ENCODE measurements around the gene ZNF407. TPM values are rescaled to one million over a fixed set of nuclear protein-coding genes. Genes with fewer than 3 reads are reported as not detected.

Gene ZNF407
- total RNA-seq, 1 donor = 10.0 TPM

DNA sequence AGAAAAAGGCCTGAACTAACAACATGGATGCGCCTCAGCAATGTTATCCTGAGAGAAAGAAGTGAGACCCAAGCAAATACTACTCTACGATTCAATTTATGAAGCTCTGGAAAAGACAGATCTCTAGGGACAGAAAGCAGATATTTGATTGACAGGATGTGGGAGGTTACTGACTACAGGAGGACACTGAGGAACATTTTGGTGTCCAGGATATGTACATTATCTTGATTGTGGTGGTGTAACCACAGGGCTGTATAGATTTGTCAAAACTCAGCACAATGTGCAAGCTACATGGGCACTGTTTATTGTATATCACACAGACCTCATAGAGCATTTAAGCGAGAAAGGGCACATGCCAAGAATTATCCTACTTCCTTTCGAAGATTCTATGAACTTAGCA lies 391.5 kb downstream of the ZNF407 start:
- no peak for DNase-seq (ENCODE audit: low read depth in 2 of 3, low spot score in 2 of 3)

DNA sequence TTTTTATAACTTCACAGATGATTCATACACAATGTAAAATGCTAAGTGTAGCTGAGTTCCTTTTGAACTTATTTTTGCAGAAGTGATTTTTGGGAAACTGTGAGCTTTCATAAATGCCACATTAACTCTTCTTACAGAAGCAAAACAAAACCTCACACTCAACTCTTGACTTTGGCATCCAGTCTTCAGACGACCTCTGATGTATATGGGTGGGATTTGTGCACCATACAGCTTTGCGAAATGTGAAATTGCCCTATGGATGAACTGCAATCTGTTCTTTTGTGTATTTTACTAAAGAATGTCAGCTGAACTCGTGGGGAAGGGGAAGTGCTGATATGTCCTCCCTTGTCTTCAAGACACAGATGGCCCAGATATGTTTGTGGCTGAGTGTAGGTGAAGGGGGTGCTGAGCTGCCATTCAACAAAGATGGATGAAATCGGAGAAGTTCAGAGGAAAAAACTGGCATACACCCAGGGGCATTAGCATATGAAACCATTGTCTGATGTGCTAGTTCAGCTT lies 393.0 kb downstream of the ZNF407 start:
- peak in 2 of 3 donors; percentile 23 to 71 for DNase-seq (ENCODE audit: low read depth in 2 of 3, low spot score in 2 of 3)

DNA sequence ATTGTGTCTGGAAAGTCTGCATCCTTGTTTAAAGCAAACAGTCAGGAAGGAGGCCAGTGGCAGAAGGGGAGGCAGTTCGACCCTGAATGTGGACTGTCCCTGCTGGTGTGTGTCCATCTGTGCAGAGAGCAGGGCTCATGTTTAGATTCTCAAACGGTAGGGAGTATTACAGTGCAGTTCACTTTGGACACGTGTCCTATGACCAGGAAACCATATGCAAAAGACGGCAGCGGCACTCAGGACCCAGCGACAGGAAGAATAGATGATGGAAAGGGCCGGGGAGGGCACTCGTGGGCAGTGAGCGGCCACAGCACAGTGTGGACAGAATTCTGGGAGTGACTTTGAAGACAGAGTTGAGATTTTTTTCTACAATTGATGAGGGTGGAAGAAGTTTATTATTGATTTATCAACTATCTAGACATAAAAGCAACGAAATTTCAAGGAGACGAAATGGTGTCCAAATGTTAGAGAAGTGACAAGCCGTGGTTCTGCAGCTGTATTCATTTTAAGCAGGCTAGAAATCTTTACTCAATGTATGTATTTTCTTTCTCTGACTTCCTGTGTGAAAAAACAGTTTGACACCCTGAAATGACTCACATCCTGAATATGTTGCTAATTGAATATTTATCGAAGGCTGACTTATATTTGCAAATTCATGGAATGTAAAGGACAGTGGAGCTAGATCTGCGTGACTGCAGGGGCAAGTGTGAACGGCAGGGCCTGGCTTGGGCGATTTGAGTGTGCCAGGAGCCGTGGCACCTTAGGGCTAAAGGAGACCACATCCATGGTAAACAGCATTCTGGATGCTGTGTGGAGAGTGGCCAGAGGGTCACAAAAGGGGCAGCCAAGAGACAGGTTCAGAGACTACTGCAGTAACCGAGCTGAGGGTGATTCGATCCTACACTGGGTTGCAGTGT lies 397.1 kb downstream of the ZNF407 start:
- no peak for DNase-seq (ENCODE audit: low read depth in 2 of 3, low spot score in 2 of 3)

DNA sequence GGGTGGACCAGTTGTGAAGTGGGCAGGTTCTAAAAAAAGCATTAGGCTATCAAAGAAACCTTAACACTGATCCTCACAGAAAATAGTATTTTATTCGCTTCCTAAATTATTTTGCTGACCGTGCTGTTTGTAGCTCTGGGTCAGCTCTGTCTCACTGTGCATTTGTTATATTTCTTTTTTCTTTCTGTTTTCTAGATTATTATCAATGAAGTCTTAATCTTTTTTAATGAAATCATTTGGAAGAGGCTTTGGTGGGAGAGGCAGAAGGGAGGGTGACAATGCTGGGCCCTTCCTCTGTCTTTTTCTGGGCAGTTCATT lies 397.7 kb downstream of the ZNF407 start:
- no peak for DNase-seq (ENCODE audit: low read depth in 2 of 3, low spot score in 2 of 3)

DNA sequence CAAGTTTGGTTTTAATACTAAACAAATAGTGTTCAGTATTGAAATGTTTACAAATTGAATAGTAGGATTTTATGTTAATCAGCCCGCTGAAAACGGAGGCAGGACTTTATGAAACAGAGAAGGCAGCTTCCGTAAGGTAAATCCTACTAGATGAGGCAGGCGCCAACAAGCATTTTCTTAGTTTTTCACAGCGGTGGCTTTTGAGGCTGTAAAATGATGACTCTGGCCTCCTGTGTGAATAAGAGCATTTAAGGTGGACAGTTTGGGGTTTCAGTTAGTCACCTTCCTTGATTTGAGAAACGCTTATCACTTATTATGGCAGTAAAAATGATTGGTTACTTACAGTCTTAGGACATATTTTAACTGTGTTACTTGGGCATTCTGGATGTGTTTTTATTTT lies 398.4 kb downstream of the ZNF407 start:
- DNase-seq (ENCODE audit: low read depth in 2 of 3, low spot score in 2 of 3) = no peak

DNA sequence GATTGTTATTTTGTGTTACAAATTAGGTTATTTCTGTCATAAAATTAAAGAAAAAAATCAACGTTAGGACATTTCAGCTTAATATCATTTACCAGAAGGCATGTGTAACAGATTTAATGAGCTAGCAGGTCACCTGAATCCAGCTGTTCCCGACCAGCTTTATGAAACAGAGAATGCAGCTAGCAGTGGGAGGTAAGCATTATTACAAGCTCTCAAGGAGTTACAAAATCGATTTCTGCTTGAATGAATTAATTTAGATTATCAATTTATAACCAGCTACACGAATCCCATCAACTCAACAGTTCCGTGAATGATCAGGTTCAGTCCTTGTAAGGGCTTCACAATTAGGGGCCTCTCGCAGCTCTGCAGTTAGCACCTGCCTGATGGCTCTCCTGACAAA lies 399.3 kb downstream of the ZNF407 start:
- DNase-seq (ENCODE audit: low read depth in 2 of 3, low spot score in 2 of 3) = no peak

DNA sequence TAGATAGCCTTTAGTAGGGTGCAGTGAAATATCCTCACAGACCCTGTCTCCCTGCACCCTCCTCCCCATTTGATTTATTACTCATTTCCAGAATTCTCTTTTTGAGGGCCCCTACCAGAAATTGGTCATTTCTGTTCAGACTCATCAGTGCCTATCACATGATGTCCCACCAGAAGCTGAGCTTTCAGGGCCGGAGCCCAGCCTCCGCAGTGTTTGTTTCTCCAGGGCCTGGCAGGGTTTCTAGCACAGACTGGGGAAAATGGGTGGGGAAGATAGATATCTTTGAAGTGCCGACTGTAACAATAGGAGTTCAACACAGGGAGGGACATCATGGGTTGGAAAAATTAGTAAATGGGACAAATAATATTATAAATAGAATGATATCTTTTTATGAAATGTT lies 403.2 kb downstream of the ZNF407 start:
- DNase-seq (ENCODE audit: low read depth in 2 of 3, low spot score in 2 of 3) = no peak

DNA sequence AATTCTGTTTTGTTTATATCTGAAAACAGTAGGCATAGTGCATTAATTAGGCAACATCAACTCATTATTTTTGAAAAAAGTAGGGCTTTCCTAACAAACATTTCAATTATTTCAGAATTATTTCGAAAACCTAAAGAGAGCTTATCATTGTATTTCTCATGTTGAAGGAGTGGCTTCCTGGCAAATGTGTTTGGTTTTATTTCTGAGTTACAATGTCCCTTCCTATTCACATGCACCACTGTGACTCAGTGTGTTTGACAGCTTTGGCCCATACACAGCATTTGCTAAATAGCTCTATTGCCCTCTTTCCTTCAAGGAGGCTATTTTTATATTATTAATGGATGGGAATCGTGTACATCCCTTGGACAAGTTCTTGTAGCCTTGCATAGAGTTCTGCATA lies 405.4 kb downstream of the ZNF407 start:
- DNase-seq (ENCODE audit: low read depth in 2 of 3, low spot score in 2 of 3) = no peak

DNA sequence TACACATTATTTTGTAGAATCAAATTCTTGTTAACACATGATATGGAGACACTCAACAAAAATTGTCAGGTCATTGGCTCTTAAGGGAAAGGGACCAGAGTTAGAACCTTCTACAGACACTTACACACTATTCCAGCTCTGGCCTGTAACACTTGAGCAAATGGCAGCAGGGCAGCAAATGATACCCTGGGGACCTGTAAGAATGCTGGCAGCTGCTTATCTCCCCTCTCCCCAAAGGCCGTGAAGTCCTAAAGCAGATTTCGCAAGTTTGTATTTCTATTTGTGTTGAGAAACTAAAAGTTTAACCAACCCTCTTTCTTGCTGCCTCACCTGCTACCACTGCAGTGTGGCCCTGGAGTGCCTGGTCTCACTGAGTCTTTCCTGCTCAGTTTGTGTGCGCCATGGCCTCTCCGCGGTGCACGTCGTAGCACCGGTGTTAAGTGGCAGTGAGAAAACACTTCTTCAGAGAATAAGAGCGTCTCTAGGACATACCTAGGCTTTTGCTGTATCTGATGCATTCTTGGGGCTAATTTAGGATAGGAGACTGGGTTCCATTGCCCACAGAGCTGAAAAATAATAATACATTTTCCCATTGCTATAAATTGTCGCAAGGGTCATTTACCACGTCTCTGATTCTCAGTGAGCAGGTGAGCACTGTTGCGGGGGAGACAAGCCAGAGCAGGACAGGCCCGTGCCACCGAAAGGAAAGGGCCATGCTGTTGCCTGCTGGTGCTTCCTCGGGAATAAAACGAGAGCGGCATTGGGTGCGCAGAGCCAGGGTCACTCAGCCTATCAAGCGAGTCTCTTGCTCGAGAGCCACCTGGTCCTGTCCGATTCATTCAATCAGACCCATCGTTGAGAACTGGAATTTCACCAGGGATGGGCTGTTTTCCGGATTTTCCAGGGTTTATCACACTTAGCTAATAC lies 406.4 kb downstream of the ZNF407 start:
- DNase-seq (ENCODE audit: low read depth in 2 of 3, low spot score in 2 of 3) = no peak

DNA sequence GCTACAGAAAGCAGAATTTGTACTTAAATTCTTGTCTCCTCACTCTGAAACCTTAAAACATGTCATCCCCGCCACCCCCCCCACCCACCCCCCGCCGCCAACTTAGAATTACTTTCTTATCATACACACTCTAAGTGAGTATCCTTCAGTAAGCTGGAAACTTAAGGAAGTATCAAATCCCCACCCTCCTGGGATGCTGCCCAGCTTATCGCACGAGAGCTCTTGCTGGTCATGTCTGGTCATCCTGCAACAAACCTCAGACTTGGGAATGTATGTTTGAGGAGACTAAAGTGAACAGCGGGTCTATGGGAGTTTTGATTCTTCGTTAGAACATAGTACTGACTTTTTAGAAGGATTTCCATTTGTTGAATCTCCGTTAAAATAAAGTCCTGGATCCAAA lies 408.0 kb downstream of the ZNF407 start:
- DNase-seq (ENCODE audit: low read depth in 2 of 3, low spot score in 2 of 3) = no peak

DNA sequence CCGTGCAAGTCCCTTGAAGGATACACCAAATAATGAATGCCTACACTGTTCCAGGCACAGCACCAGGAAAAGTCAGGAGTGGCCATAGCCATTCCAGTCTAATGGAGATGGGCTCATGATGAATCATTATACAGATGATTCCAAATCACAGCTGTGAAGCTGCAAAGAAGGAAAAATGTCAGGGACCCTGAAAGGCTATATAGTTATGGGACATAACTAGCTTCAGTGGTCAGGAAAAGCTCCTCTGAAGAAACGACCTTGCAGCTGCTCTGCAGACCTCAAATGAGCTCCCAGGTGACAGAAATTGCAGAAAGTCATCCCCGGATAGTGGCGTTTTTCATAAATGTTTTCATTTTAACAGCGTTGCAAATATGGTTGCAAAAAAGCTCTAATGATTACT lies 410.5 kb downstream of the ZNF407 start:
- DNase-seq (ENCODE audit: low read depth in 2 of 3, low spot score in 2 of 3) = no peak

DNA sequence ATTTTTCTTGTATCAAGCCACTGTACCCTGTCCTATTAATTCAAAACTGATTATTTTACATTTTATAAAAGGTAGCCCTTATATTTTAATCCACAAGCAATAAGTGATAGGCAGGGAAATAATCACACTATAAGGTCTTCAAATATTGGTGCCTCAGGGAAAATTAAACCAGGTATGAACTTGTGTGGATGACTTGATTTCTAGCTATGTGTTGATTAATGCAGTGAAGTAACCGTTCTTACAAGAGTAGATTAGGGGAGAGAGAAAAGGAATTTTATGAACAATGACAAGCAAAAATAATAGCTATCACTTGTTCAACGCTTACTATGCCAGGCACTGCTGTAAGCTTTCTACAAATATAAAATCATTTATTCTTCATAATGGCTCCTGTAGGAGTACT lies 411.6 kb downstream of the ZNF407 start:
- no peak for DNase-seq (ENCODE audit: low read depth in 2 of 3, low spot score in 2 of 3)

DNA sequence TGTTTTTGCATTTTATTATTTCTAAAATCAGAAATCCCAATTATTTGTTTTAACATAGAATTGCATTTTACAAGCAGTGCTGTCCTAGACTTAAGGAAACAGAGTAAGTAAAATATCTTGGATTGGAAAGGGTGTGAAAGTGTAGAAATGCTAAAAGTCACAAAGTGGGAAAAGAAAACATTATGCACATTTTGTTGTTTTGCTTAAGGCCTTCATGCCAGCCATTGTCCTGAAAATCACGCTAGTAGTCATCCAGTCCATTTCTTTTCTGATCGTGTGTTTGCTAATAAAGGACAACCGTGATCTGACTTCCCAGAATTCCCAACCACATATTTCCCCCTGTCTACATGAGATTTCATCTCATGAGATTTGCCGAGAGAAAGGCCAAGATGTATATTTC lies 412.2 kb downstream of the ZNF407 start:
- no peak for DNase-seq (ENCODE audit: low read depth in 2 of 3, low spot score in 2 of 3)

DNA sequence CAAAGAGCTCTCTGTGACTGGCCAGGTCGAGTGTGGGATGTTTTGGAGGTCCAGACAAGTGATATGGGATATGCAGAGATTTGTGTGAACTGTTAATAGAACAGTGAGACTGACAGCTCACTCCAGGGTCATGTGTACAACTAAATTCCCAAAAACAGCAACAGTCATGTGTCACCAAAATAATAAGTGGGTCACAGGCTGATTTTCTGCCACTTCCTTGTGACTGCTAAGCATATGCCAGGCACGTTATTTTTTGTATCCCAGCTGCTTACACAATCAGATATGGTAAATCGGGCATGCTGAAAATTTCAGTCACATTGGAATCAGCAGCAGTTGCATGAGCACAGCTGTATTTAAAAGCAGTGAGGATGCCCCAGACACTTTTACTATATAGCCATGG lies 412.6 kb downstream of the ZNF407 start:
- no peak for DNase-seq (ENCODE audit: low read depth in 2 of 3, low spot score in 2 of 3)

DNA sequence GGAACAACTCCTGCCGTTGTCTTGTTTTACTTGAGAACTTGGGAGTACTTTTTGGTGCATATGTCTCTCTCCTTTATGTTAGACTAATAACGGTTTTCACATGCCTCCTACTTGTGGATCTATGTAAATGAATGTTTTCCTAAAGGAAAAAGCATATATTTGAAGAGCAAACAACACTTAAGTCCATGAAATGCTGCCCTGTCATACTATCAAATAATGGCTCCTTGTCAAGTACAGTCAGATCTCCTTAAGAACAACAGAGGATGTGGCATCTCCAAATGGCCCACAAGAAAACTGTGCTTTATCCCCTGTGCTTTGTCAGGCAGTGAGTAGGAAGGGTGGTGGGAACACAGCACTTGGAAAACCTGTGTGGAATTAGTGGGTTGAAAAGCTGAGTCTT lies 413.0 kb downstream of the ZNF407 start:
- DNase-seq (ENCODE audit: low read depth in 2 of 3, low spot score in 2 of 3) = no peak

DNA sequence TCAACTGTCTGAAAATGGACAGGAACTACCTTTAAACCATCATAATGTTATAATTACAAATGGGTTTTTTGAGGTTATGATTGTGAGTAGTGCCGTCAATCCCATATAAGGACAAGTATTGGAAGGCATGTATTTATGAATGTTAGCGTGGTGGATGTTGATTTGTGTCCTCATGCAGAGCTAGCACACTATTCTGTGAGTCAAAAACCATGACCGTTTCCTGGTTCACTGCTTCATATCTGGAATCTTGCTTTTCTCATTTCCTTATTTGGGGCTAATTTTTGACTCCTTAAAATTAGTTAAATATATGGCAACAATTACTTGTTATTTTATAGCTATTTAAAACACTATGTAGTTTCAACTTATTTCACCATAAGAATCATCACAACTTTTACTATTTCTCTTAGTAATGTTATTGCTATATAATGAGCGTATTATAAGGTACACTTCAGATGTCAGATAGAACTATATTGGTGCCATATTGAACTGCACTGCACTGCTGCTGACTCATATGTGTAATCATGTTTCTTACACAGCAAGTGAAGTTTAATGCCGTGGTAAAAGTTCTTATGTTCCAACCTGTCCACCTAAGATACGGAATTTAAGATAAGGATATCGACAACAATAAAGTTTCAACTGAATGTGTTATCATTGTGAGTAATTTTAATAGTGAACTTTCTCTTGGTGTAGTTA lies 418.5 kb downstream of the ZNF407 start:
- DNase-seq (ENCODE audit: low read depth in 2 of 3, low spot score in 2 of 3) = no peak

DNA sequence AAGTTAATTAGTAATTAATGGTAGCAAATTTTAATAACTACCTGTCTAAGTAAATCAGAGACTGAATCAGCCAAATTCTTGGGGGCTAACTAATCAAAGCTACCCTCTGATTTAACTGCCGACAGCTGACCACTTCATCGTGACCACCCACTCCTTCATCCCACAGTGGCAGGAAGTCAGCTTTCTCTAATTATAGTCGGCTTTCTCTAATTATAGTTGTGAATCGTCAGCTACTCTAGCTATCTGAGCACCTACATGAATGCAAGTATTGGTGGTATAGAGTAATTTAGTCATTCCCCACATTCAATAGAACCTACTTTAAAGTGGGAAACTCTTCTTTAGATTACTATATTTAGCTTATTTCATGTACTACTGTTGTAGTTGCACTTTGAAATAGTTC lies 425.8 kb downstream of the ZNF407 start:
- no peak for DNase-seq (ENCODE audit: low read depth in 2 of 3, low spot score in 2 of 3)

DNA sequence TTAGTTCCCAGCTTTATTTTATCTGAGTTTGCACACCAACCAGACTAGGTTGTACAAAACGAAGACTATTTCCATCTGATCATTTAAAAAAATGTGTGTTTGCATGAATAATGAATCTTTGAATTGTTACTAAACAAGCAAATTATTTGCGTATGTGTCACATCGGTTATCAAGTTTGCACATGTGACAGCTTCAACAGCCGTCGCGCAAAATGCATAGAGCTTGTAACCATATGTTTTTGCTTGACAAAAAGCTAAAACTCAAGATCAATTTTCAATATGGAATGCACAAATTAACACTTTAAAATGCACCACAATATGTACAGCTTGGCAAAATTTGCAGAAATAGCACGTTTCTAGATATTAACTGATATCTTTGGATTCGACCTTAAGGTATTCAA lies 427.2 kb downstream of the ZNF407 start:
- DNase-seq (ENCODE audit: low read depth in 2 of 3, low spot score in 2 of 3) = no peak

DNA sequence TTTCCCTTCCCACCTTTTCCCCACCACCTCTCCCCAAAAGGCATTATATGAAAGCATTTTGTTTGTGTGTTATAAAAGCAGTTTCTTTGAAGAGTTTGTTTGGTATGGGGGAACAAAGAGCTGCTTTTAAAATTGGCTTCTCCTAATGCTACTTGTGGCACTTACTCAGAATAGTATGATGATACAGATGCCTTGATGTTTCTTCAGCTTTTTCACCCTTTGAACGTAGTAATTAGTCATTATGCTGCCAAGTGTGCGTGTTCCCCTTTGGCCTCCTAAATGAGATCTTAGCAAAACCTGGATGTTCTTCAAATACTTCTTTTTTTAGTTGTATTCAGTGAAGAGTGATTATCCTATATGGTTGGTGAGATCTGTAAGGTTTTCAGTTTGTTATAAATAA lies 427.9 kb downstream of the ZNF407 start:
- no peak for DNase-seq (ENCODE audit: low read depth in 2 of 3, low spot score in 2 of 3)

DNA sequence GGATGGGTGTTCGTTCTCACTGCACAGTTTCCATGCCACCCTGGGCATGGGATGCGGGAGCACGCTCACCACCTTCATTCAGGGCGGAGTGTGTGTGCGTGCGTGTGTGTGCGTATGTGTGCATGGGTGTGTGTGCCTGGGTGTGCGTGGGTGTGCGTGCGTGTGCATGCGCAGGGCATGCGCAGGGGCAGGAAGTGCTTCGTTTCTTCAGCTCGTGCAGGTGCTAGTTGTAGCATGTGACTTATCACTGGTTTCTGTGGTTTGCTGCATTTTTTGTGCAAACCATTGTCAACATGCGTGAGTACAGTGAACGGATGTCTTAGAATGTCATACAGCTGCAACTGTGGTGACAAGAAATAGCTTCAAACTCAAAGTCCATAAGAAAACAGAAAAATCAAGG lies 431.8 kb downstream of the ZNF407 start:
- DNase-seq (ENCODE audit: low read depth in 2 of 3, low spot score in 2 of 3) = no peak

DNA sequence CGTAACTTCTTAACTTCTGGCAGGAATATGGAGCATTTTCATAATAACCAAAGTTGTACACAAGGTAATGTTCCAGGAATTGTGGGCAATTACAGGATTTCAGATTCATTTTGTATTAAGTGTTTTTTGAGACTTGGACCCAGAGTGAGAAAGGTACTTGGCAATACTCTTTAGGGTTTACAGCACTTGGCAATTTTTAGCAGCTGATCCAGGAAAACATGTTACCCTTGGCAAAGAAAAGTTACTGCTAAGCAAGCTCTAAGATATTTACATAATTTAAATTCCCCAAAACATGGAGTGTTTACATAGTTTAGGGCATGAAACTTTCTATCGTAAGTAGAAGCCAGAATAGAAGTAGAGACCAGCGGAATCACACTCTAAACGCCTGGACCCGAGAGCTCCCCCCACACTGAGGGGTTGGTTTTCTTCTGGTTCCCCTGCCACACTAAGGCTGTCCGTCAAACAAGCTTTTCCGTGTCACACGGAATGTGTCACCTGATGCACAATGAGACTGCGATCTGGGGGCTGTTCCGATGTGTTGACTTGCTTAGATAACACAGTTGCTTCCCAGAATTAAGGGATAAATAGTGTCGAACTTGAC lies 434.1 kb downstream of the ZNF407 start:
- DNase-seq (ENCODE audit: low read depth in 2 of 3, low spot score in 2 of 3) = no peak

Data from hematopoietic multipotent progenitor cell (in vitro differentiated cells).